GM19043 (cell line): ENCODE data around the gene CD19.
"Not testable (repeated sequence)": the region's sequence is repeated elsewhere in the genome, so short reads cannot be mapped to it uniquely, and the experiment has no call there.

Experiments used
- ATAC-seq: cut with Tn5 transposase; IDR thresholded peaks from one replicate; pipeline ENCODE4 v1.9.1; 2021; ENCODE audit warnings: low read depth; ENCODE audit not compliant: unreplicated experiment

The CD19 gene

GRCh38 chr16:28935346-28935745 lies 3.6 kb downstream of the CD19 start:
- ATAC-seq = no peak

GRCh38 chr16:28935924-28936783 lies 4.4 kb downstream of the CD19 start:
- peak; percentile 74 for ATAC-seq

GRCh38 chr16:28936784-28937155 lies 5.0 kb downstream of the CD19 start:
- no peak for ATAC-seq

GRCh38 chr16:28937222-28937876 lies 5.6 kb downstream of the CD19 start:
- no peak for ATAC-seq

- ATAC-seq = no peak
Observed at GRCh38 chr16:28938721-28939120, 7.0 kb downstream of the CD19 start.

GRCh38 chr16:28939825-28940224 lies 8.1 kb downstream of the CD19 start:
- not testable (repeated sequence) for ATAC-seq

- ATAC-seq = no peak
Observed at GRCh38 chr16:28943281-28943680, 11.5 kb downstream of the CD19 start.

- no peak for ATAC-seq
Observed at GRCh38 chr16:28946681-28947080, 14.9 kb downstream of the CD19 start.

GRCh38 chr16:28950648-28951409 lies 19.1 kb downstream of the CD19 start, which contains the start of gene NFATC2IP:
Gene NFATC2IP (plus strand): TSS chr16:28950937. CDS start chr16:28951012, 75 bp downstream.
- ATAC-seq = peak; percentile 93

- no peak for ATAC-seq
Observed at GRCh38 chr16:28951410-28951943, 19.7 kb downstream of the CD19 start.

GRCh38 chr16:28958216-28958615 lies 26.4 kb downstream of the CD19 start:
- no peak for ATAC-seq

GRCh38 chr16:28958836-28959235 lies 27.1 kb downstream of the CD19 start:
- no peak for ATAC-seq

GRCh38 chr16:28964072-28964471 lies 32.3 kb downstream of the CD19 start:
- ATAC-seq = no peak

- ATAC-seq = no peak
Observed at GRCh38 chr16:28964496-28964895, 32.7 kb downstream of the CD19 start.

- ATAC-seq = no peak
Observed at GRCh38 chr16:28967156-28967555, 35.4 kb downstream of the CD19 start.

GRCh38 chr16:28969696-28970095 lies 37.9 kb downstream of the CD19 start:
- ATAC-seq = not testable (repeated sequence)

GRCh38 chr16:28974007-28974436 lies 42.3 kb downstream of the CD19 start:
- ATAC-seq = no peak

GRCh38 chr16:28974437-28975157 lies 42.8 kb downstream of the CD19 start, which contains the start of gene SPNS1:
Gene SPNS1 (plus strand): TSS chr16:28974778. CDS start chr16:28975152, 374 bp downstream.
- peak; percentile 79 for ATAC-seq

- ATAC-seq = no peak
Observed at GRCh38 chr16:28975158-28975599, 43.4 kb downstream of the CD19 start.
